Sigmoid colon (tissue), 7 donors: Measurements from ENCODE around the gene TNC. TPM values are rescaled to one million over a fixed set of nuclear protein-coding genes. Genes with fewer than 3 reads are reported as not detected.

Experiments
- DNase-seq: peaks from one replicate; pipeline ENCODE4 v3.0.0-alpha.2; 2019
- H3K27ac ChIP-seq, 4 donors: fragments of 200-600 bp; sonication (generic); one replicate each; pipeline ENCODE4 v1.5.1; 2016 to 2019; ENCODE audit warnings: mild to moderate bottlenecking in 1 of 4
- H3K27me3 ChIP-seq, 3 donors: fragments of 200-600 bp; sonication (generic); one replicate each; pipeline ENCODE4 v1.5.1; 2019; ENCODE audit warnings: mild to moderate bottlenecking in 1 of 3
- H3K36me3 ChIP-seq, 4 donors: fragments of 200-600 bp; sonication (generic); one replicate each; pipeline ENCODE4 v1.5.1; 2016 to 2019
- H3K4me1 ChIP-seq, 4 donors: fragments of 200-600 bp; sonication (generic); one replicate each; pipeline ENCODE4 v1.5.1; 2017 to 2019
- H3K4me3 ChIP-seq, 4 donors: fragments of 200-600 bp; sonication (generic); one replicate each; pipeline ENCODE4 v1.5.1; 2017 to 2019; ENCODE audit warnings: mild to moderate bottlenecking in 2 of 4, moderate library complexity in 1 of 4
- H3K9me3 ChIP-seq, 4 donors: fragments of 200-600 bp in 3 of 4; sonication (generic) in 3 of 4; one replicate each; pipeline versions ENCODE4 v1.5.1 to v1.6.1; 2013 to 2019
- CTCF ChIP-seq, 4 experiments: fragments of 450-650 bp in 3 of 4; fragments of 200-600 bp in 1 of 4; IDR thresholded peaks; one replicate each; pipeline ENCODE4 v1.5.1; 2016 to 2019; ENCODE audit warnings: antibody characterized with exemption in 4 of 4, mild to moderate bottlenecking in 3 of 4, moderate library complexity in 2 of 4
- EP300 ChIP-seq, 4 donors: sonication (generic); formaldehyde crosslinking; IDR thresholded peaks; one replicate each; pipeline ENCODE4 v1.6.1; 2017; ENCODE audit warnings: antibody characterized with exemption in 4 of 4
- POLR2A ChIP-seq, 2 donors: fragments of 450-650 bp; IDR thresholded peaks; one replicate each; pipeline ENCODE4 v1.6.1; 2016; ENCODE audit warnings: antibody characterized with exemption in 2 of 2, mild to moderate bottlenecking in 2 of 2, moderate library complexity in 2 of 2
- POLR2AphosphoS5 ChIP-seq, 4 donors: sonication (generic); formaldehyde crosslinking; IDR thresholded peaks; one replicate each; pipeline ENCODE4 v1.6.1; 2017; ENCODE audit warnings: antibody characterized with exemption in 4 of 4
- WGBS, 2 donors: extraction: QIAGEN DNeasy Blood & Tissue Kit; methylation state at CpG; one replicate each; pipeline ENCODE4 v1.1.7; 2013; 5-methylcytosine and 5-hydroxymethylcytosine counted together
- intact Hi-C: fragments of 100-400 bp; cut with DNase I; formaldehyde crosslinking; loops from one replicate; pipeline ENCODE4 v1.15.1; 2023
- polyA plus RNA-seq, 3 donors: library from polyadenylated mRNA; stranded (reverse); fragments of 200-250 nt; gene quantifications; one replicate each; pipeline ENCODE4 v1.2.3, GENCODE V29; 2013
- total RNA-seq, 4 donors: library from RNA; depleted of rRNA; stranded (reverse); fragments of >200 nt; gene quantifications; one replicate each; pipeline ENCODE4 v1.1.0, GENCODE V29; 2016
- donor health status: healthy with polysubstance abuse.
- donor health status: Bipolar disorder and iron deficiency.
- donor health status: healthy.

Gene TNC
- total and polyA plus RNA-seq, 7 donors = 0.69 to 742 (median 127) TPM

- peaks cover 25 to 76% (median 42%) of the 10 kb centered on the region in 4 donors for H3K36me3 ChIP-seq
- no peaks in the 10 kb centered on the region for H3K27me3 ChIP-seq
- intact Hi-C loops = no loop called here
- no peak overlapping the region for H3K4me3 ChIP-seq
- peak overlapping the region; percentile 43 to 91 (median 83) for H3K27ac ChIP-seq
- WGBS, 2 donors = 93% methylated on average over 2 of the region's 2 CpGs
- no peak for DNase-seq
- peaks cover 0 to 67% (median 53%) of the 10 kb centered on the region in 4 donors for H3K4me1 ChIP-seq
- TF ChIP-seq POLR2AphosphoS5 (IDR thresholded peaks at IDR 0.05) = no peak
- no peak for TF ChIP-seq CTCF (IDR thresholded peaks at IDR 0.05)
- TF ChIP-seq POLR2A (IDR thresholded peaks at IDR 0.05) = no peak
- TF ChIP-seq EP300 (IDR thresholded peaks at IDR 0.05) = no peak
- no peaks in the 10 kb centered on the region for H3K9me3 ChIP-seq
These were observed 84.2 kb downstream of the TNC start for GRCh38 chr9:115033800-115034199.

GRCh38 chr9:115032296-115032695, 85.7 kb downstream of the TNC start:
- peaks cover 25 to 80% (median 48%) of the 10 kb centered on the region in 4 donors for H3K36me3 ChIP-seq
- H3K9me3 ChIP-seq = no peaks in the 10 kb centered on the region
- no peak overlapping the region for H3K4me3 ChIP-seq
- WGBS, 2 donors = 72 to 76% methylated on average over 1 of the region's 1 CpG
- TF ChIP-seq POLR2AphosphoS5 (IDR thresholded peaks at IDR 0.05) (no peak), CTCF (IDR thresholded peaks at IDR 0.05) (no peak), EP300 (IDR thresholded peaks at IDR 0.05) (no peak), POLR2A (IDR thresholded peaks at IDR 0.05) (no peak)
- peak overlapping the region in 3 of 4 donors; percentile 76 to 91 (median 90) for H3K27ac ChIP-seq
- no peak for DNase-seq
- H3K4me1 ChIP-seq = peaks cover 0 to 52% (median 40%) of the 10 kb centered on the region in 4 donors
- intact Hi-C loops = no loop called here
- no peaks in the 10 kb centered on the region for H3K27me3 ChIP-seq

GRCh38 chr9:115030006-115030405, 88.0 kb downstream of the TNC start:
- no peaks in the 10 kb centered on the region for H3K27me3 ChIP-seq
- no peak for DNase-seq
- peaks cover 0 to 40% (median 28%) of the 10 kb centered on the region in 4 donors for H3K4me1 ChIP-seq
- no peaks in the 10 kb centered on the region for H3K9me3 ChIP-seq
- intact Hi-C loops = no loop called here
- peaks cover 25 to 95% (median 57%) of the 10 kb centered on the region in 4 donors for H3K36me3 ChIP-seq
- WGBS, 2 donors = 84 to 87% methylated on average over 4 of the region's 4 CpGs
- peak overlapping the region in 2 of 4 donors; percentile 90 to 91 for H3K27ac ChIP-seq
- H3K4me3 ChIP-seq = no peak overlapping the region
- peak in 1 of 4 donors; percentile 19 for TF ChIP-seq POLR2AphosphoS5 (IDR thresholded peaks at IDR 0.05)
- no peak for TF ChIP-seq EP300 (IDR thresholded peaks at IDR 0.05)
- TF ChIP-seq CTCF (IDR thresholded peaks at IDR 0.05) = no peak
- TF ChIP-seq POLR2A (IDR thresholded peaks at IDR 0.05) = no peak

- intact Hi-C loops = no loop called here
- H3K36me3 ChIP-seq = peaks cover 27 to 100% (median 72%) of the 10 kb centered on the region in 4 donors
These were observed 92.2 kb downstream of the TNC start for GRCh38 chr9:115025721-115026120.

More at GRCh38 chr9:115025721-115026120, 92.2 kb downstream of the TNC start:
- TF ChIP-seq POLR2AphosphoS5 (IDR thresholded peaks at IDR 0.05) = peak in 1 of 4 donors; percentile 14
- TF ChIP-seq POLR2A (IDR thresholded peaks at IDR 0.05) = no peak
- TF ChIP-seq EP300 (IDR thresholded peaks at IDR 0.05) = no peak
- TF ChIP-seq CTCF (IDR thresholded peaks at IDR 0.05) = no peak
- Histone ChIP-seq H3K4me1 (peaks cover 0 to 42% (median 9%) of the 10 kb centered on the region in 4 donors), H3K9me3 (no peaks in the 10 kb centered on the region), H3K27me3 (no peaks in the 10 kb centered on the region), H3K27ac (peak overlapping the region; percentile 23 to 90 (median 71)), H3K4me3 (no peak overlapping the region)
- no peak for DNase-seq
